Measurements from ENCODE around the gene CPEB3.

The CPEB3 gene

GRCh38 chr10:92103376-92104090, 187.3 kb downstream of the CPEB3 start:
- no peak for DNase-seq (ENCODE audit: low read depth)

GRCh38 chr10:92102601-92103213, 188.2 kb downstream of the CPEB3 start:
- no peak for DNase-seq (ENCODE audit: low read depth)

- no peak for DNase-seq (ENCODE audit: low read depth)
These were observed 195.9 kb downstream of the CPEB3 start for GRCh38 chr10:92094960-92095359.

GRCh38 chr10:92091965-92092364, 198.9 kb downstream of the CPEB3 start:
- no peak for DNase-seq (ENCODE audit: low read depth)

- peak; percentile 29 for DNase-seq (ENCODE audit: low read depth)
These were observed 203.0 kb downstream of the CPEB3 start for GRCh38 chr10:92087750-92088395.

- no peak for DNase-seq (ENCODE audit: low read depth)
These were observed 208.1 kb downstream of the CPEB3 start for GRCh38 chr10:92082583-92083280.

GRCh38 chr10:92081641-92082040, 209.2 kb downstream of the CPEB3 start:
- DNase-seq (ENCODE audit: low read depth), result no peak

- no peak for DNase-seq (ENCODE audit: low read depth)
These were observed 210.6 kb downstream of the CPEB3 start for GRCh38 chr10:92080244-92080643.

GRCh38 chr10:92079003-92079402, 211.9 kb downstream of the CPEB3 start:
- no peak for DNase-seq (ENCODE audit: low read depth)

GRCh38 chr10:92076722-92077121, 214.2 kb downstream of the CPEB3 start:
- no peak for DNase-seq (ENCODE audit: low read depth)

- no peak for DNase-seq (ENCODE audit: low read depth)
These were observed 215.0 kb downstream of the CPEB3 start for GRCh38 chr10:92075829-92076228.

- DNase-seq (ENCODE audit: low read depth), result no peak
These were observed 216.6 kb downstream of the CPEB3 start for GRCh38 chr10:92074126-92074887.

- DNase-seq (ENCODE audit: low read depth), result no peak
These were observed 222.0 kb downstream of the CPEB3 start for GRCh38 chr10:92068900-92069299.

- no peak for DNase-seq (ENCODE audit: low read depth)
These were observed 224.5 kb downstream of the CPEB3 start for GRCh38 chr10:92066386-92066785.

GRCh38 chr10:92064506-92064905, 226.4 kb downstream of the CPEB3 start:
- no peak for DNase-seq (ENCODE audit: low read depth)

- DNase-seq (ENCODE audit: low read depth), result no peak
These were observed 228.6 kb downstream of the CPEB3 start for GRCh38 chr10:92062273-92062672.

- no peak for DNase-seq (ENCODE audit: low read depth)
These were observed 236.1 kb downstream of the CPEB3 start for GRCh38 chr10:92054807-92055206.

GRCh38 chr10:92052741-92053140, 238.1 kb downstream of the CPEB3 start:
- no peak for DNase-seq (ENCODE audit: low read depth)

- DNase-seq (ENCODE audit: low read depth), result no peak
These were observed 238.8 kb downstream of the CPEB3 start for GRCh38 chr10:92052088-92052487.

- DNase-seq (ENCODE audit: low read depth), result no peak
These were observed 243.7 kb downstream of the CPEB3 start for GRCh38 chr10:92047215-92047614.

GRCh38 chr10:92045641-92046106, 245.2 kb downstream of the CPEB3 start:
- DNase-seq (ENCODE audit: low read depth), result no peak

GRCh38 chr10:92042541-92042940, 248.3 kb downstream of the CPEB3 start:
- no peak for DNase-seq (ENCODE audit: low read depth)
